GM21786 (cell line): ENCODE data around the gene PNMA8A.
"Not testable (repeated sequence)": the region's sequence is repeated elsewhere in the genome, so short reads cannot be mapped to it uniquely, and the experiment has no call there.

ENCODE experiments used
- ATAC-seq: cut with Tn5 transposase; IDR thresholded peaks from one replicate; pipeline ENCODE4 v1.9.1; 2021; ENCODE audit not compliant: unreplicated experiment

The PNMA8A gene

DNA sequence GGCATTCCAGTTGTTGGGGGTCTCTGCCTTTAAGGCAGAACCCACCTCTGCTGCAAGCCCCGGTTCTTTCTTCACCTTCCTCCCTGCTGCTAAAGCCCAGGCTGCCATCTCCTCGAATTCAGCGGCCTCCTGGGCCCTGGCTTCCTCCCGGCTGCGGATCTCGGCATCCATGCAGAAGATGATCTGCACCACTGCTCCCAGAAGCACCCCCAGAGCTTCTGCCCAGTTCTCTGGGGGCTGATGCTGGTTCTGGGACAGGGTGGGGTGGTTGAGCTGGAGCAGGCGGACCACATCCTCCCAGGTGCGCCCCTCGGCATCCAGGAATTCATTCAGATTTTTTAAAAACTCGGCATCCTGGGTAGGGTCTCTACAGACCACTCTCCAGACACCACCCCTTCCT lies 987 bp downstream of the PNMA8A start:
- no peak for ATAC-seq

DNA sequence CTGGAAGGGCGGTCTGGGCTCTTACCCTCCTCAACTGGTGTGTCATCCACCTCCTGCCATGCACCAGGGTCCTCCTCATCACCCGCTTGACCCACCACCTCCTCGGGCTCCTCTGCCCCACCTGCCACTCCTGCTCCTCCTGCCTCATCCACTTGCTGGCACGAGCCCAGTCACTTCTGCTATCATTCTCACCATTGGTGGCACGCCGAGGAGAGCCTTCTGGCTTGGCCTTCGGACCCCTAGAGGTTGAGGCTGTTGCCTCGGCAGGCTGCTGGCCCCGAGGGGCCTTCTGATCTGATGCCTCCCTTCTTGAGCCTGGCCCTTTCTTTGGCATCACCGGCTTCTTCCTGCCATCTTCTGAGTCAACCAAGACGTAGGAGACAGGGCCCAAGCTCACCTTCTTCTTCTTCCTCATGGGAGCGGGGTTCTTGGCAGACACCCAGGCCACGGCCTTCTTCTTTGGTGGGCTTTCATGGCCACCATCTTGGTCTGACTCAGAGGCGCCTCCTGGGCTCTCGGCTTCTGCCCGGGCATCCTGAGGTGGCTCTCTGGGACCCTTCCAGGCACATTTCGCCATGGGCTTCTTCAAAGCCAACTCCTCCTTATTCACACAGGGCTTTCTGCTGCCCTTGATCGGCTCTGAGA lies 1.7 kb downstream of the PNMA8A start:
- no peak for ATAC-seq

DNA sequence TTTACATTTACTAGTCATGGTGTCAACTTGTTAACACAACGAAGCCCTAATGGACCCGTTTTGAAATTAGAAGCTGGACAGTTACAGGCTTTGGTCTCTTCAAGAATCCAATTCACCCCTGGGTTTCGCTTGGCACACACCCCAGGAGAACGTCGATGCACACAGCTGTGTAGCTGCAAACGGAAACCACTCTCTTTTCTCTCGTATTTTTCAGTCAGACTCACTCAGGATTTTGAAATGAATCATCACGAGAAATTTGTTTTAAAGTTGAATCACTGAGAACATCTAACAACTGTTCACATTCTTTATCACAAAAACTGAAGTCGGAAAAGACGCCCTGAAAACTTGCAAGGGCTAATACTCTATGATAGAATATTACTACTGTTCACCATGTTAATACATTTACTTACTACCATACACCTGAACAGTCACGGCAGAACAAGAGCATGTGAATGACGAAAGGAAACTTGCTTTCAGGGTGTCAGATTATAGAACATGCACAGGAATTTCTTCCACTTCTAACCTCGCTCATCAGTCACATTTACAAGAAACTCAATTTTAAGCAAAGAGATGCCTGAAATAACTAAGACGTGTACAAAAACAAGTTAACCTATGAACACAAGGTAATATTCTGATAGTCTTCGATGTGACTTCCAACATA lies 4.7 kb downstream of the PNMA8A start:
- no peak for ATAC-seq

DNA sequence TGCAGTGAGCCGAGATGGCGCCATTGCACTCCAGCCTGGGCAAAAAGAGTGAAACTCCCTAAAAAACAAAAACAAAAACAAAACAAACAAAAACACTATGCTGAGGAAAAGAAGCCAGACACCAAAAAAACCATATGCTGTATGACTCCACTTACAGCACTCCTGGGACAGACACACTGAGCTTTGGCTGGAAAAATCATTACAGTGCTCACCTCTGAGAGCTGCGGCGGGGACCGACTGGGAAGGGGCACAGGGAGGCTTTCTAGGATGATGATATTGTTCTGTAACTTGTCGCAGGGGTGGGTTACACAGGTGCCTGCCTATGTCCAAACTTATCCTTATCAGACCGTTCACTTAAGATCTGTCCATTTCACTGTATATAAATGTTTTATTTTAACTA lies 7.8 kb downstream of the PNMA8A start:
- ATAC-seq: no peak

DNA sequence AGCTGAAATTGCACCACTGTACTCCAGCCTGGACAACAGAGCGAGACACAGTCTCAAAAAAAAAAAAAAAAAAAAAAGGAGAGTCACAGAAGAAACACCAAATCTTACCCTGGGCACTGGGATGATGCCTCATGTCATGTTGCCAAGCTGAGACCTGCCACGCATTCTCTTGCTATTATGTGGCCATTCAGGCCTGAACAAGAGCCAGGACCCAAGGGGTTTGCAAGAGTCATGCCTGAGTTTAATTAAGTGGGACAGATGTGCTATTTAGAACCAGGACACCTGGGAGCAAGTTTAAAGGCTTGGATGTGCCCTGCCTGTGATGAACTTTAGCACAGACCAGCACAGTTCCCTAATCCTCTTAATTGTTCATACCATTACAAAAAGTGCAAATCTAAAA lies 9.8 kb downstream of the PNMA8A start:
- ATAC-seq: no peak

GRCh38 chr19:46460981-46461380 lies 10.4 kb downstream of the PNMA8A start:
- no peak for ATAC-seq

- no peak for ATAC-seq
Observed at GRCh38 chr19:46460055-46460454, 11.3 kb downstream of the PNMA8A start.

GRCh38 chr19:46456930-46457329 lies 14.4 kb downstream of the PNMA8A start:
- no peak for ATAC-seq

GRCh38 chr19:46454244-46454643 lies 17.1 kb downstream of the PNMA8A start:
- ATAC-seq: no peak

DNA sequence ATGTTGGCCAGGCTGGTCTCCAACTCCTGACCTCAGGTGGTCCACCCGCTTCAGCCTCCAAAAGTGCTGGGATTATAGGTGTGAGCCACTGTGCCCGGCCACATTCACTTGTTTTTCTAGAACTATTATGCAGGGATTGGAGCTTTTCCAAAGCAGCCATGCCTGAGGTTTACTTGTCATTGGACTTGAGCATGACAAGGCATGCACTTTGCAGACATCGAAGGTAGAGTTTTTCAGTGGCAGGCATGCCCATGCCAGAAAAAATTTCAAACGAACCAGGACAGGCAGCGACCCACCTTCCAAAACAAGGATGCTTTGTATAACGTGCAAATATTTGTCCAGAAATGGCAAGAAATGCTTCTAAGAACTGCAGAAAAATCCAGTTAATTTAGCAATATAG lies 17.7 kb downstream of the PNMA8A start:
- ATAC-seq: no peak

- no peak for ATAC-seq
Observed at GRCh38 chr19:46452186-46452585, 19.2 kb downstream of the PNMA8A start.

DNA sequence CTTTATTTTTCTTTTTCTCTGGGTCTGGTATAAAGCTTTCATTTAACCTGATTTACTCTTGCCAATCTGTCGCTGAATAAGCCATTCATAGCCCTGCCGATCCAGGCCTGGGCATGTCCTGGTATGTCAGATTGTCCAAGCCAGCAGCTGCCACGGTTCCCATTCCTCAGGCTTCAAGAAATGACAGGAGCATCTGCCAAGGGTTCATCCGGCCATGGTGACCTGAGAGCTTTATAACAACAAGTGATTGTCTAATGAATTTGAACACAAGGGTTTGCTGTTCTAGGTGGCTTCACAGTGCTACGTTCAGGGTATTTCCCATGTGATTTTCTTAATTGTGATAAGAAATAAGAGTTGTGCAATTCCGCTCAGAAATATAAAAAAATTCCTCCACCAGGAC lies 20.0 kb downstream of the PNMA8A start:
- ATAC-seq: no peak

DNA sequence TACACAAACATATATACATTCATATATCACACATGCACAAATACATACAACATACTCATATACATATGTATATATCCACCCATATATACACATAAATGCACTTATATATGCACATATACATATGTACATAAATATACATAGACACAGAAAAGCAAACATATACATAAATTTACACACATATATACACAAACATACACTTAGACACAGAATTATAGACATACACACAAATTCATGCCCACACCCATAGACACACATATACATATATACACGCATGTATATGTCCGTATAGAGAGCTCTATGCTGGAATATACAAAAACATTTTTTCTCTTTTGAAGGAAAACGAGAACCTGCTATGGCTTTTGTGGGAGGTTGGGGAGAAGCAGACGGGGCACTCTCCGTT lies 20.6 kb downstream of the PNMA8A start:
- no peak for ATAC-seq

GRCh38 chr19:46449228-46449627 lies 22.1 kb downstream of the PNMA8A start:
- ATAC-seq: no peak

- ATAC-seq: no peak
Observed at GRCh38 chr19:46448601-46449000, 22.8 kb downstream of the PNMA8A start.

DNA sequence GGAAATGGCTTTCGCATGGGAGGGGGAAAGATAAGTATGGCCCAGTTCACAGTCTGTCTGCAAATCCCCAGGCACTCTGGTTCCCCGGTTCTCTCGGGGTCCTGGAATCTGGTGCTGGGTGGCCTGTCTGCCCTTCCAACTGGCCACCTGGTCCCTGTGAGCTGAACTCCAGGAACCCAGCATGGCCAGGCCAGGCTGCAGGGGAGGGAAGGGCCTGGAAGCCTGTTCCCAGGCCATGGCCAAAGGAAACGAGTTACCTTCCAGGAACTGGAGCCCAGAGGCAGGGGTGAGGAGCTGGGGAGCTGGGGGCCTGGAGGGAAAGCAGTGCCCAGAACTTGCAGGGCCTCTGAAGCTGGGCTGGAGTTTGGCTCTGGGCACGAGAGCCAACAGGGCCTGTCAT lies 23.5 kb downstream of the PNMA8A start:
- ATAC-seq: no peak

GRCh38 chr19:46447006-46447405 lies 24.4 kb downstream of the PNMA8A start:
- no peak for ATAC-seq

GRCh38 chr19:46446021-46446420 lies 25.3 kb downstream of the PNMA8A start:
- ATAC-seq: no peak

DNA sequence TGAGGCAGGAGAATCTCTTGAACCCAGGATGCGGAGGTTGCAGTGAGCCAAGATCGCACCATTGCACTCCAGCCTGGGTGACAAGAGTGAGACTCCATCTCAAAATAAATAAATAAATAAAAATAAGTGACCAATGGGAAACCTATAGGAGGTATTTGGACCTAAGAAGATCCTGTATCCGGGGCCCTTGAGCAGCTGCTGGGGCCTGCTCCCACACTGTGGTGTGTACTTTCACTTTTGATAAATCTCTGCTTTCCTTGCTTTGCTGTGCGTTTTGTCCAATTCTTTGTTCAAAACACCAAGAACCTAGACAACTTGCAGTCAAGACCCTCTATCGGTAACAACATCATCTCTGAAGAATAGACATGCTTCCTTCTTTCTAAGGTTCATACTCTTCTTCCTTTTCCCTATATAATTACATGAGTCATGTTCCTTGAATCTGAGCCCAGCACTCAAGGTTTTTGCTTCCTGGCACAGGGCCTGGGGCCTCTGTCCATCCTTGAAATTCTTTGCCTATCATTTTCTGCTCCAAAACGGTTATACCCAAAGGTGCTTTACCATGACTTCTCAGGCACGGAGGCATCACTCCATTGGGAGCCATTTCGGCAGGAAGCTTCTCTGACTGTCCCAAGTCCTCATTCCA lies 28.4 kb downstream of the PNMA8A start:
- ATAC-seq: no peak

- ATAC-seq: no peak
Observed at GRCh38 chr19:46441866-46442265, 29.5 kb downstream of the PNMA8A start.

DNA sequence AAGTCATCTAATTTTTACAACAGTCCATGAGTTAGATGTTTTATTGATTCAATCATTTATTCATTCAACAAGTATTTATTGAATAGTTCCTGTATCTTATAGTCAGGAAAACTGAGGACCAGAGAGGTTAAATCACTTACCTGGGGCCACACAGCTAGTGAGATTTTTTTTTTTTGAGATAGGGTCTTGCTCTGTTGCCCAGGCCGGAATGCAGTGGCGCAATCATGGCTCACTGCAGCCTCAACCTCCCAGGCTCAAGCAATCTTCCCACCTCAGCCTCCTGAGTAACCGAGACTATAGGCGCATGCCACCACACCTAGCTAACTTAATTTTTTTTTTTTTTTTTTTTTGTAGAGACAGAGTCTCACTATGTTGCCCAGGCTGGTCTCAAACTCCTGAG lies 35.7 kb downstream of the PNMA8A start:
- not testable (repeated sequence) for ATAC-seq

- ATAC-seq: no peak
Observed at GRCh38 chr19:46435009-46435408, 36.4 kb downstream of the PNMA8A start.
